HG03439 (cell line): ENCODE results near the gene FGF9.

Source experiments
- ATAC-seq: cut with Tn5 transposase; IDR thresholded peaks from one replicate; pipeline ENCODE4 v1.9.1; 2021; ENCODE audit warnings: mild to moderate bottlenecking, moderate library complexity; ENCODE audit not compliant: unreplicated experiment

Gene FGF9

DNA sequence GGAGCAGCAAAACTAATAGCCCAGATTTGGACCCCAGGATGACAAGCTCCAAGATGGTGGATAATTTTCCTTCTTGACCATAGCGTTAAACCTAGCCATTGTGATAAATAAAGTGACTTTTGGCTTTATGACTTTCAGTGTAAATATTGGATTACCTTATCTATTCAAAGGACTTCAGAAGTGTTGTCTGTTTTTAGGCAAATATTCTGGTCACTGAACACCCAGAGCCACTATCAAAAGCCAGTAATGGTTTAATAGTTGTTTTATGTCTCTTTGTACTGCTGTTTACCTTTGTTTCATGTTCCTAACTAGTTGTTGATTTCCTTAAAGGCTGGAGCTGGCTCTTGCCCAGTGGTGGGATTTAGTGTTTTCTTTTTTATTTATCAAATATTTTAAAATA is 81.6 kb downstream of the FGF9 start:
- ATAC-seq = no peak

GRCh38 chr13:21753117-21753729 is 82.3 kb downstream of the FGF9 start:
- no peak for ATAC-seq
